Measurements from ENCODE around the gene RUNX2.

GRCh38 chr6:45591890-45592289, 263.8 kb downstream of the RUNX2 start:
- no peak for TF ChIP-seq CTCF (IDR thresholded peaks at IDR 0.05)
- TF ChIP-seq POLR2A (IDR thresholded peaks at IDR 0.05), result no peak

All from uterus (tissue), 2 donors.